ENCODE measurements around the gene MRPS2.

- TF ChIP-seq CTCF (IDR thresholded peaks at IDR 0.05; ENCODE audit: low read length) (no peak), EZH2 (IDR thresholded peaks at IDR 0.05; ENCODE audit: borderline replicate concordance, low read length) (no peak)
Measured at GRCh38 chr9:135464181-135464580, 36.3 kb upstream of the MRPS2 start.
